ENCODE measurements around the gene ST6GALNAC1.

DNA sequence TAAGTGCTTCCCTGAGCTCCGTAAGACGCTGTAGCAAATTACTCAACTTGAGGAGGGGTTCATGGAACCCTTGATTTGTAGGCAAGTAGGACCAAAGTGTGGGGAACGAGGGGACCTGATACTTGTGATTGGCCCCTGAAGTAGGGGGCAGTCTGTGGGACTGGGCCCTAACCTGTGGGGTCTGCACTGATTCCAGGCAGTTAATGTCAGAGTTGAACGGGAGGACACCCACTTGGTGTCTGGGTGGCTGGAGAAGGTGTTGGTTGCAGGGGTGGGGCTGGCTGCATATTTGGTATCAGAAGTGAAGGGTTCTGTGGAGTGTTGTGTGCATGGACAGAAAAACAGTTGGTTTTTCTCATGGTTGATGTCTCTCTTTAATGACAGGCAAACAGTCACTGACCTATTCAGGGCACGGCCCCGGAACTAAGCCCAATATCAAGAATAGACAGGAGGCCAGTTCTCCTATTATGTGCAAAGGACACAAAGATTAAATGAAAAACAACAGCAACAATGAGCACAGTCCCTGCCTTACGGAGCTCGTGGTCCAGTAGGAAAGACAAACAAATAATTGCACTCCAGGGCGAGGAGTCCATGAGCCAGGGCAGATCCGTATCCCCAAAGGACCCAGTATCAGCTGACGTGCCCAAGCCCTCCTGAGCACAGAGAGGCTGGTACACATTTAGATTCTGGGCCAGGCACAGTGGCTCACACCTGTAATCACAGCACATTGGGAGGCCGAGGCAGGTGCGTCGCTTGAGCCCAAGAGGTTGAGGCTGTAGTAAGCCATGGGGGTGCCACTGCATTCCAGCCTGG lies 48.0 kb upstream of the ST6GALNAC1 start:
- TF ChIP-seq POLR2A (IDR thresholded peaks at IDR 0.05; ENCODE audit: low read depth, low read length) (no peak), CTCF (conservative IDR thresholded peaks at IDR 0.05; ENCODE audit: low read depth, low read length) (no peak), NFE2L2 (IDR thresholded peaks at IDR 0.05; ENCODE audit: low read depth, low read length) (no peak), FOS (IDR thresholded peaks at IDR 0.05; ENCODE audit: low read depth, low read length) (no peak), RAD21 (IDR thresholded peaks at IDR 0.05; ENCODE audit: low read length) (no peak), MAZ (IDR thresholded peaks at IDR 0.05; ENCODE audit: borderline replicate concordance, low read depth, low read length) (no peak), MXI1 (IDR thresholded peaks at IDR 0.05; ENCODE audit: borderline replicate concordance, low read depth, low read length) (no peak), SMC3 (IDR thresholded peaks at IDR 0.05; ENCODE audit: low read depth, low read length) (no peak), RCOR1 (IDR thresholded peaks at IDR 0.05; ENCODE audit: insufficient replicate concordance, low read length) (no peak)
- TF ChIP-seq, protein P1, sequence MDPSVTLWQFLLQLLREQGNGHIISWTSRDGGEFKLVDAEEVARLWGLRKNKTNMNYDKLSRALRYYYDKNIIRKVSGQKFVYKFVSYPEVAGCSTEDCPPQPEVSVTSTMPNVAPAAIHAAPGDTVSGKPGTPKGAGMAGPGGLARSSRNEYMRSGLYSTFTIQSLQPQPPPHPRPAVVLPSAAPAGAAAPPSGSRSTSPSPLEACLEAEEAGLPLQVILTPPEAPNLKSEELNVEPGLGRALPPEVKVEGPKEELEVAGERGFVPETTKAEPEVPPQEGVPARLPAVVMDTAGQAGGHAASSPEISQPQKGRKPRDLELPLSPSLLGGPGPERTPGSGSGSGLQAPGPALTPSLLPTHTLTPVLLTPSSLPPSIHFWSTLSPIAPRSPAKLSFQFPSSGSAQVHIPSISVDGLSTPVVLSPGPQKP (IDR thresholded peaks at IDR 0.05; ENCODE audit: borderline replicate concordance, low read depth, low read length) = no peak
